ENCODE results near the gene CEP85L.

- TF ChIP-seq POLR2A (IDR thresholded peaks at IDR 0.05) (no peak), POLR2AphosphoS5 (IDR thresholded peaks at IDR 0.05) (no peak), CTCF (IDR thresholded peaks at IDR 0.05 in 8 of 11, conservative IDR thresholded peaks at IDR 0.05 in 3 of 11) (no peak)
Measured at GRCh38 chr6:118469468-118469867, 181.9 kb downstream of the CEP85L start.
